ENCODE measurements around the gene C9orf85. TPM values are rescaled to one million over a fixed set of nuclear protein-coding genes. Genes with fewer than 3 reads are reported as not detected.

The C9orf85 gene
- total and polyA plus RNA-seq, 9 of the 15 experiments (the other 6 are each of a cell fraction or from before 2014, with no cell fraction given): 6.7 to 17.6 (median 13.0) TPM

GRCh38 chr9:71896761-71897160, 14.7 kb upstream of the C9orf85 start:
- TF ChIP-seq SMAD3 (CRISPR knock-in tag; conservative IDR thresholded peaks at IDR 0.05) (no peak), XRCC5 (IDR thresholded peaks at IDR 0.05; ENCODE audit: low read depth, low read length) (no peak), MTF1 (CRISPR knock-in tag; IDR thresholded peaks at IDR 0.05; ENCODE audit: borderline replicate concordance) (no peak), MCM3 (IDR thresholded peaks at IDR 0.05) (no peak), SIN3A (IDR thresholded peaks at IDR 0.05; ENCODE audit: borderline replicate concordance in 2 of 2, control insufficient read depth in 1 of 2, low read depth in 2 of 2, low read length in 2 of 2) (no peak), PCBP1 (IDR thresholded peaks at IDR 0.05; ENCODE audit: low read depth, low read length, poor library complexity, severe bottlenecking) (no peak), KAT7 (CRISPR knock-in tag; IDR thresholded peaks at IDR 0.05; ENCODE audit: borderline replicate concordance) (no peak), ZNF217 (CRISPR knock-in tag; IDR thresholded peaks at IDR 0.05) (no peak)
- TF ChIP-seq, protein P1, sequence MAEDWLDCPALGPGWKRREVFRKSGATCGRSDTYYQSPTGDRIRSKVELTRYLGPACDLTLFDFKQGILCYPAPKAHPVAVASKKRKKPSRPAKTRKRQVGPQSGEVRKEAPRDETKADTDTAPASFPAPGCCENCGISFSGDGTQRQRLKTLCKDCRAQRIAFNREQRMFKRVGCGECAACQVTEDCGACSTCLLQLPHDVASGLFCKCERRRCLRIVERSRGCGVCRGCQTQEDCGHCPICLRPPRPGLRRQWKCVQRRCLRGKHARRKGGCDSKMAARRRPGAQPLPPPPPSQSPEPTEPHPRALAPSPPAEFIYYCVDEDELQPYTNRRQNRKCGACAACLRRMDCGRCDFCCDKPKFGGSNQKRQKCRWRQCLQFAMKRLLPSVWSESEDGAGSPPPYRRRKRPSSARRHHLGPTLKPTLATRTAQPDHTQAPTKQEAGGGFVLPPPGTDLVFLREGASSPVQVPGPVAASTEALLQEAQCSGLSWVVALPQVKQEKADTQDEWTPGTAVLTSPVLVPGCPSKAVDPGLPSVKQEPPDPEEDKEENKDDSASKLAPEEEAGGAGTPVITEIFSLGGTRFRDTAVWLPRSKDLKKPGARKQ (CRISPR knock-in tag; IDR thresholded peaks at IDR 0.05): no peak
- in situ Hi-C loops (cut with MboI): no loop called here
- peaks cover 74% of the 10 kb centered on the region for H3K79me2 ChIP-seq (ENCODE audit: control insufficient read depth, insufficient read depth, low read length)
- DNase-seq (ENCODE audit: extremely low read depth in 1 of 4, low spot score in 3 of 4) (no peak), FAIRE-seq (no peak), ATAC-seq (no peak)
- H3K27ac ChIP-seq (ENCODE audit: extremely low read depth, low read depth, low read length): no peak overlapping the region
- peaks cover 0 to under 1% of the 10 kb centered on the region in 2 experiments; a peak in 3 of 5 replicates for H3K4me1 ChIP-seq (replicated peaks in 1 of 2; ENCODE audit: control insufficient read depth in 2 of 2, insufficient read depth in 2 of 2, low read length in 2 of 2)
- H3K27me3 ChIP-seq (ENCODE audit: control insufficient read depth in 2 of 2, insufficient read depth in 2 of 2, low read length in 2 of 2): no peaks in the 10 kb centered on the region
- H3K9me1 ChIP-seq (ENCODE audit: control insufficient read depth, insufficient read depth, low read length): no peaks in the 10 kb centered on the region
- no peak overlapping the region for H3K9ac ChIP-seq (ENCODE audit: insufficient read depth in 1 of 2, low read depth in 2 of 2, low read length in 2 of 2)
- BruUV-seq (replicated peaks): no TSS peak
- H4K20me1 ChIP-seq (replicated peaks; ENCODE audit: control insufficient read depth, insufficient read depth, low read length): no peaks in the 10 kb centered on the region
- H3K9me3 ChIP-seq (replicated peaks; ENCODE audit: control insufficient read depth, insufficient read depth, low read depth, low read length): no peaks in the 10 kb centered on the region
- no peak overlapping the region for H3K4me2 ChIP-seq (ENCODE audit: insufficient read depth, low read length)
- intact Hi-C loops (cut with micrococcal nuclease): no loop called here
- H3K36me3 ChIP-seq (ENCODE audit: control insufficient read depth, insufficient read depth, low read length): no peaks in the 10 kb centered on the region
- H2AFZ ChIP-seq (ENCODE audit: low read depth, low read length): no peak overlapping the region
- CTCF ChIA-PET (ENCODE audit: low intra/inter-chr PET ratio): no interaction called here
- POLR2A ChIA-PET: interaction anchor here (1.6 kb wide), 1 partner anchor 9 kb away, joined by 6 read pairs; no protein-coding TSS in a partner anchor
- no peak overlapping the region for H3K4me3 ChIP-seq
